ENCODE measurements around the gene KIF20B.

- TF ChIP-seq CTCF (IDR thresholded peaks at IDR 0.05) (no peak), POLR2AphosphoS5 (IDR thresholded peaks at IDR 0.05) (no peak)
Observed at GRCh38 chr10:89668386-89669071, 32.9 kb upstream of the KIF20B start.
